OCI-M1 (cell line): ENCODE data around the gene STX2.
A peak's percentile ranks its signal among the peaks of the same experiment; 100 is the strongest.
"Not testable (repeated sequence)": the region's sequence is repeated elsewhere in the genome, so short reads cannot be mapped to it uniquely, and the experiment has no call there.

ENCODE experiments used
- DNase-seq: peaks from one replicate; lab custom pipeline; 2025; lab: John Stamatoyannopoulos, UW

The STX2 gene

DNA sequence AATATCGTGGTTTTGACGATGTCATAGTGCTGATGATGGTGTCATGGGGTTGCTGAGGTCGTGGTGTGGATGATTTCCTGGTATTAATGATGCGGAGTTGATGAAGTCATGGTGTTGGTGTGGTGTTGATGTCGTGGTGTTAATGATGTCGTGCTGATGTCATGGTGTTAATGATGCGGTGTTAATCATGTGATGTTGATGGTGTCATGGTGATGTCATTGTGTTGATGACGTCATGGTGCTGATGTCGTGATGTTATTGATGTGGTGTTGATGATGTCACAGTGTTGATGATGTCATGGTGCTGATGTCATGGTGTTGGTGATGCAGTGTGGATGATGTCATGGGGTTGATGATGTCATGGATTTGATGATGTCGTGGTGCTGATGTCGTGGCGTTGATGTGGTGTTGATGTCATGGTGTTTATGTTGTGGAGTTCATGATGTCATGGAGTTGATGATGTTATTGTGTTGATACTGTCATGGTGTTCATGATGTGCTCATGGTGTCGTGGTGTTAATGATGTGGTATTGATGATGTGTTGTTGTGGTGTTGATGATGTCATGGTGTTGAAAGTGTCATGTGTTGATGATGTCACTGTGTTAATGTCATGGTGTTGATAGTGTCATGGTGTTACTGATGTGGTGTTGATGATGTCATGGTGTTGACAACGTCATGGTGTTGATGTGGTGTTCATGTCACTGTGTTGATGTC lies 74.4 kb downstream of the STX2 start:
- DNase-seq: peak; percentile 20

DNA sequence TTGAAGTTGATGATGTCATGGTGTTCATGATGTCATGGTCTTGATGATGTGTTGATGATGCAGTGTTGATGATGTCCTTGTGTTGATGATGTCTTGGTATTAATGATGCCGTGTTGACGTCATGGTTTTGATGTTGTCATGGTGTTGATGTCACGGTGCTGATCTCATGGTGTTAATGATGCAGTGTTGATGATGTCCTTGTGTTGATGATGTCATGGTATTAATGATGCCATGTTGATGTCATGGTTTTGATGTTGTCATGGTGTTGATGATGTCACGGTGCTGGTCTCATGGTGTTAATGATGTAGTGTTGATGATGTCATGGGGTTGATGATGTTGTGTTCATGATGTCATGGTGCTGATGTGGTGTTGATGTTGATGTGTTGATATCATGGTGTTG lies 75.0 kb downstream of the STX2 start:
- DNase-seq: peak; percentile 32

DNA sequence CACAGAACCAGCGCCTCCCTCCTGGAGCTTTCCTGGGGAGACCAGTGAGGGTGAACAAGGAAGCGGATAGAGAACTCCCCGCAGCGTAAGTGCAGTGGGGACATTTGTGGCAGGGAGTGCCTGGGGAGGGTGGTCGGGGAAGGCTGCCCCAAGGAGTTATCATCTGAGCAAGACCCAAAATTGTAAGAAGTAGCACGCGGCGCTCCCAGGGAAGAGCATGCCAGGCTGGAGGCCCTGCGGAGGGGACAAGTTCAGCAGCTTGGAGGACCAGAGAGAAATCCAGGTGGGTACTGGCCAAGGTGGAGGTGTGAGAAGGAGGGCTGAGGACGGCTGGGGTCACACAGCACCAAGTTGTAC lies 76.8 kb downstream of the STX2 start:
- DNase-seq: no peak

DNA sequence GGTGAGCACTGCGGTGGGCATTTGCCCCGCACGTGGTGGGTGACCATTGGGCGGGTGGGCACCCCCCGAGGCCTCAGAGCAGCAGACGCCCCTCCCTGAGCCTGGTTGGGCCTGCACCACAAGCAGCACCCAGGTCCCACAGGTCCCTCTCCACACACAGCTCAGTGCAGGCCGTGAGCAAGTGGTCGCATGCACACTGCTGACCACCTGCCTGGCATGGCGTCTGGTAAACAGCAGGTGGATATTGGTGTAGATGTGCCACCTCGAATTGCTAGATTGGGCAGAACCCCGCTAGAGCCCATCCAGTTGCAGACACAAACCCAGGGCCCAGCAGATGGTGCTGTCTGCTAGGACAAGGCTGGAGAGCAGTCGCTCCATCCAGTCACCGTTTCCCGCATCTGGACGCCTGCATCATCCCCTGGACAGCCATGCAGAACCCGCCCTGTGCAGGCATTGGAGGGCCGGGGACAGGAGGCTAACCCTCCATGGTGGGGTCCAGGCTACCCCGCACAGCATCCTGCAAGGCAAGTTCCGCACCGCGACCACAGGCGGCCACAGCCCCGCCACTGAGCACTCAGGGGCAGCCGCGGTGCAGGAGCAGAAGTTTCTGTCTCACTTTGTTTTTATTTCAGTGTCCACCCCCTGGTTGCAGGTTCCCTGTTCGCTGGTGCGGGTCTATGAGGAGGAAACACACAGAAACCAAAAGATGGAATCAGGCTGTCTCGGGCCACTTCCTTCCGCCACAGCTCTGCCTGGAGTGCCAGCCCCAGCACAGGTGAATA lies 77.3 kb downstream of the STX2 start:
- peak; percentile 73 for DNase-seq

DNA sequence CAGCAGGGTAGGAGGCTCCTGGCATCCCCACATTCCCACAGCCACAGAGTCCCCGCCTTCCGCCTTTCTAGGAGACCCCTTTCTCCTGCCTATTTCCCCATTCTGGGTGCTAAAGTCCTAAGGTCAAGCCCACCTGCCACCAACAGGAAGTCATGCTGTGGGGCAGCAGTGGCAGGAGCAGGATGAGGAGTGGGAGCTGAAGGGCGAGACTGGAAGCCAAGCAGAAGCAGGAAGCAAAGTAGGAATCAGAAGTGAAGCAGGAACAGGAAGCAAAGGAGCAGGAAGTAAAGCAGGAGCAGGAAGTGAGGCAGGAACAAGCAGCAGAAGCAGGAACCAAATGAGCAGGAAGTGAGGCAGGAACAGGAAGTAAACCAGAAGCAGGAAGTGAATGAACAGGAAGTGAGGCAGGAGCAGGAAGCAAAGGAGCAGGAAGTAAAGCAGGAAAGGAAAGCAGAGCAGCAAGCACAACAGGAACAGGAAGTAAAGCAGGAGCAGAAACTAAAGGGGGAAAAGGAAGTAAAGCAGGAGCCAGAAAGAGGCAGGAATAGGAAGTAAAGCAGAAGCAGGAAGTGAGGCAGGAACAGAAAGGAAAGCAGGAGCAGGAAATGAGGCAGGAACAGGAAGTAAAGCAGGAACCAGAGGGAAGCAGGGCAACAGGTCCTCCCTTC lies 84.7 kb downstream of the STX2 start:
- DNase-seq: no peak

DNA sequence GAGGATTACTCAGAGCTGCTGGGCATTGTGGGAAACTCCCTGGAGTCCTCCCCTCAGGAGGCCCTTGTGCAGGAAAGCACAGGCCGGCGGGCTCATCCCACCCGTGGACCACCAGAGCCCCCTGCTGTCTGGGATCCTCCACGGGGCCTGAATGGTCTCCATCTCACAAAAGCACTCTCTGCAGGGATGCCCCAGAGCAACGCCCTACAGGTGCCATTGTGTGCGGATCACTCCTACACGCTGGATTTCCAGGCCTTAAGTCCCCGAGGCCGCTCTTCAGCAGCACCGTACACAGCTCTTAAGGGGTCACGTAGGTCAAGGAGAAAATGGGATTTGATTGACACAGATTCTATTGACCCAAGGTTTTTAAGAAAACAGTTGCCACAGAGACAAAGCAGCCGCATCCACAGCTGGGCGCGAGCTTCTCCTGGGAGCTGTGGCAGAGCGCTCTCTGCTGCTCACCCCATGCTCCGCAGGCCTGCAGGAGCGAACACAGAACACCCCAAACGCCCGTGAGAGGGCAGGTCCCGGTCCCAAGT lies 86.3 kb downstream of the STX2 start:
- DNase-seq: no peak

DNA sequence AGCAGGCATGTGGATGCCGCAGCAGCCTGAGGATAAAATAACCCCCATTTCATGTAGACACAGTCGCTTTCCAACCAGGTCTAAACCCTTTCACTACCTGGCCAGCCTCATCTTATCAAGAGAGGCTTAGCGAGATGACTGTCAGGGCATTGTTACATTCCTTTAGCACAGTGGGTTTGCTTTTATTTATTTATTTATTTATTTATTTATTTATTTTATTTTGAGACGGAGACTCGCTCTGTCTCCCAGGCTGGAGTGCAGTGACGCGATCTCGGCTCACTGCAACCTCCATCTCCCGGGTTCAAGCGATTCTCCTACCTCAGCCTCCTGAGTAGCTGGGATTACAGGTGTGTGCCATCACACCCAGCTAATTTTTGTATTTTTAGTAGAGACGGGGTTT lies 87.0 kb downstream of the STX2 start:
- not testable (repeated sequence) for DNase-seq

DNA sequence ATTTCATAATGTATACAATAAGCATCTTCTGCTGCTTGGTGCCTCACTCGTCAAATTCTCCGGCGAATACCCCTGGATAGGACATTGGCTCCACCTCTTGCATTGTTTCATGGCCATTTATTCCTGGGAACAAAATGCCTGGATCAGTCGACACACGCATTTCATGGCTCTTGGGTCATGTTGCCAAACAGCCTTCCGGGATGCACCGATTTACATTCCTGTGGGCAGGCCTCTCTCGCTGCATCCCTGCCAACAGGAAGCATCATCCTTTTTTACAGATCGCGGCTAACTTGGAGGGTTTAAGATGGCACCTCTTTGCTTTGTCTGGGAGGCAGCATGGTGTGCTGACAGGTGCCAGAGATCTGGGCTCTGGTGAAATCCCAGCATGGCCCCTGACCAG lies 90.3 kb downstream of the STX2 start:
- DNase-seq: no peak

DNA sequence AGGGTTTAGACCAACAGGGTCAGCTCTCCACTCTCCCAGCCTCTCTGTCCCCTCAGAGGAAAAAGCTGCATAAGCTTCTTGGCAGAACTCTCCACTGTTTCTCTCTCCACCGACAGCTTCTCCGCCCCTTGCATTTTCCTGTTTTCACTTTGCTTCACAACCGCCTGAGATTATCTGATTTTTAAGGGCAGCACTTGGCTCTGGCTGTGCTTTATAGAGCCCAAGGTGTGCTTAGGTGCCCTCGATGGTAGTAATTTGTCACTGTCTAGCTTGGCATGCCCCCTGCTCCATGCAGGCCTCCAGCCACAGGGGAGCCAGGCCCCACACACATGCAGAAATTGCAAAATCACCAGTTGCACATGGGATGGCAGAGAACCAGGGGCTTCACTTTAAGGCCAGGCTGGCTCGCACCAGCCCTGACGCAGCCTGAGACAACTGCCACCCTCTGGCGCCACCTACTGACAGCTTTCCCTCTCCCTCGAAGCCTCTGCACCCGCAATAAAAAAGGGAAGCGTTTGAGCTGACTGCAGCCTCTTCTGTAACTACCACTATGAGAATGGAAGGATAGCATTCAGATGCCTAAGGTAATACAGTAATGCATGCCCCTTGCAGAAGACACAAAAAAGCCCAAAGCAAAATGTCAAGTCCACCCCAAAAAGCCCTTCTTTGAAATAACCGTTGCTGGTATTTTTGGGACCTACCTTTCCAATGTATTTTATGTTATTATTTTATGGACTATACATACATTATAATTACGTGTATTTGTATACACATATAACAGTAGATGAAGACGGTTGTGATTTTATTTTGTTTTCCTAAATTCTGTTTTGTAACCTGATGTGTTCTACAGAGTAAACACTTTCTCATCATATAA lies 90.9 kb downstream of the STX2 start:
- DNase-seq: peak; percentile 90

DNA sequence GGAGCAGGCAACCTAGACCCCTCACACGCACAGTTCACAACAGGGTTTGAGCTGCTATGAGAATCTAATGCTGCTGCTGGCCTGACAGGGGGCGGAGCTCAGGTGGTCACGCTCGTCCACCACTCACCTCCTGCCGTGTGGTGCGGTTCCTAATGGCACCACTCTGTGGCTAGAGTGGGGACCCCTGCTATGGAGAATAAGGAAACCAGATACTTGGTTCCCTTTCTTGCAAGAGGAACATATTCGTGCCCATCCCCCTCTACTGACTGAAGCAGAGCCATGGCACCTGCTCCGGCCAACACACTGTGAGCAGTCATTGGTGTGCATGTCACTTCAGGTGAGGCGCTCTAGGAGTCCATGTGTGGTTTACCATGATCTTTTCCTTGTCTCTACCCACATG lies 92.5 kb downstream of the STX2 start:
- DNase-seq: no peak

DNA sequence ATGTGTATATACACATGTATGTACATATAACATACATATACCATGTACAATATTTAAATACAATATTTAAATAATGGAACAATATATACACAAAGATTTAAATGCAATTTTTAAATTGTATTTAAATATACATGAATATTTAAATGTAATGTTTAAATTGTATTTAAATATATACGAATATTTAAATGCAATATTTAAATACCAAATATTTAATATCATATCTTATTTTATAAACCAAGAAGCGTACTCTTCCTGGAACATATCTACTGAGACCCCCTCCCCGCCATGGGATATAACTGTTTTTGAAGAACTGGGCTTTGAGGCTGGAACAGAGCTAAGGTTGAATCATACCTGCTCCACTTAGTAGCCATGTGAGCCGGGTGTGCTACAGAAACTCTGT lies 93.1 kb downstream of the STX2 start:
- DNase-seq: no peak

DNA sequence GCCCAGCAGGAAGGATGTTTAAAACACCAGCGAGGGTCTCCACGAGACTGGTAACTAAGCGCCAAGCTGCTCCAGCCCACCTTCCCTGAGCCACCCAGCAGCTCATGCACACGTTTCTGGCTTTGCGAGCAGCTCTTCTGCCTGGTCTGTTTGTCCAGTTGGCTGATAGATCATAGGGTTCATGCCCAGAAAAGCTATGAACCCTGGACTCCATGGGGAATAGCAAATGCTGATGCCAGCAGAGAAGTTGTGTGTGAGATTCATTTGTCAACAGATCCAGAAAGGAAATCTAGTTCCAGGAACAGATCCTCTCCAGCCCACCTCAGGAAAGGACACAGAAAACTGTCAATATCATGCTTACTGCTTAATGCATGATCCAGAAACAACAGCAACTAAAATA lies 94.8 kb downstream of the STX2 start:
- DNase-seq: no peak

DNA sequence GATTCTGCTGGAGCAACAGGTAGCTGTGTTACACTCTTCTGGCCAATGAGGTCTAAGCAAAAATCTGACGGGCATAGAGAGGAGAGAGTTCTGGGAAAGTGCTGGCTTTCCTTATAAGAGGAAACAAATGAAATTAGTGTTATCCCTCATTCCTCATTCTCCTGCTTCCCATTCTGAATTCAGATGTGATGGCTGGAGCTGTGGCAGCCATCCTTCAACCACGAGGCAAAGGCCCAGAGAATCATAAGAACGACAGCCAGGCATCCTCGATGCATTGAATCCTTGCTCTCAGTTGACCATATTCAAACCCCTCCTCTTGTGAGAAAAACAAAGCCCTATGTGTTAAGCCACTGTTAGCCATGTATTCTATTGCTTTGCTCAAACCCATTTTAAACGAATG lies 95.4 kb downstream of the STX2 start:
- no peak for DNase-seq

DNA sequence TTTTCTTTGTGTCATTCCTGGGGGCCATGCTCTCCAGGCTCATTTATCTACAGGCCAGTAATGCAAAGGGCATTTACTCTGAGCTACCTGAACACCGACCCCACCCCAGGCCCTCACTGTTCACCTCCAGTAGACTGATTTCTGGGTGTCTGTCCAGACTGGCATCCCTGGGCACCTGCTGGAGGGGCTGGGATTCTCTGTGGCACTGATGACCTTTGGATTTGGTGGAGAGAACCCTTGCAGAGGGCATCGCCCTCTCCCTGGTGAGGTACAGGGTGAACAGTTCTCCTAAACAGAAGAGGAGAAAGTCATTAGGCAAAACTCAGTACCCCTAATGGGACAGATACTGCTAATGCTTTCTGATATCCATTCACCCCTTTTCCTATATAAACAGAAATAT lies 95.9 kb downstream of the STX2 start:
- no peak for DNase-seq

DNA sequence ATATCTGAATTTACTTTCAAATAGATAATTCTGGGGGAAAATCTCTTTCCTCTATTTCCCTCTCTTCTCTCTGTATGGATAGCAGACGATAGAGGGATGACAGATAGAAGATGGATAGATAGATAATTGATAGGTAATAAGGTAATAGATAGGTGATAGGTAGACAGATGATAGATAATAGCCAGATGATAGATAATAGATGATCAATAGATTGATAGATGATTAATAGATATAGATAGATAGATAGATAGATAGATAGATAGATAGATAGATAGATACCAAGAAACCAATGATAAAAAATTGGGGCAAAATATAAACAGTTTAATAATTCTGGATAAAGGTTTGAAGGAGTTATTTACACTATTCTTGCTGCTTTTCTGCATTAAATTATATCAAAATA lies 96.3 kb downstream of the STX2 start:
- no peak for DNase-seq

DNA sequence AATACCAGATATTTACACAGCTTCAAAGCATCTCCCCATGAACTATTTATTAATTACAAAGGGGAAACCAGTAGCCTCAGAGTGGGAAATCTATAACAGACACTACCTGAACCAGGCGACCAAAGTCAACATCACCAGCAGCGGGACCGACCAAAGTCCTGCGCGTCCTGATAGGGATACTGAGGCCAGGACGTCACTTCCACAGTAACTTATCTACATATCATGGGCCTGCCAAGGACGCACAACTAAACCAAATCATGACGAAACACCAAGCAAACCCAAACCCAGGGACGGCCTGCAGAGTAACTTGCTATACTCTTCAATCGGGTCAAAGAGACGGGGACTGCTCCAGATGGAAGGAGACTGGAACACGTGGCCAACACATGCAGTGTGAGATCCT lies 96.9 kb downstream of the STX2 start:
- no peak for DNase-seq
